Measurements from ENCODE around the gene HIP1.

DNA sequence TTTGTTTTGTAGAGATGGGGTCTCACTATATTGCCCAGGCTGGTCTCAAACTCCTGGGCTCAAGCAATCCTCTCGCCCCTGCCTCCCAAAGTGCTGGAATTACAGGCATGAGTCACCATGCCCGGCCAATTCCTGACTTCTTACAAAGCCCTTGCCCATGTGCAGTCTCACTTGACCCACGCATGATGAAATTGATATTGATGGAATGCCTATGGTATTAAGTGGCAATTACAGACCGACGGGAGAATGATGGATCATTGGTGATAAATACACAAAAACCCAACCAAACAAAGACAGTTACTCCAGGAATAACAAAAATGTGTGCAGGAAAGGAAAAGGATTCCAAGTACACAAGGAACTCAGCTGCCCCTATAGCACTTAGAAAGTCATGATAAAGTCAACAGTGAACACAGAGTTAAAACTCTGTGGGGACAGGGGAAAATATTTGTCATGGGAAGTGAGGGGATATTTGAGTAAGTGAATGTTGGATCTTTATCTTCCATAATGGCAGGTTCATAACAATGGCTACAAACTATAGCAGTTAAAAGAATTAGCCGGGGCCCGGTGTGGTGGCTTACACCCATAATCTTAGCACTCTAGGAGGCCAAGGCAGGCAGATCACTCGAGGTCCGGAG lies 21.6 kb downstream of the HIP1 start:
- TF ChIP-seq, protein P1, sequence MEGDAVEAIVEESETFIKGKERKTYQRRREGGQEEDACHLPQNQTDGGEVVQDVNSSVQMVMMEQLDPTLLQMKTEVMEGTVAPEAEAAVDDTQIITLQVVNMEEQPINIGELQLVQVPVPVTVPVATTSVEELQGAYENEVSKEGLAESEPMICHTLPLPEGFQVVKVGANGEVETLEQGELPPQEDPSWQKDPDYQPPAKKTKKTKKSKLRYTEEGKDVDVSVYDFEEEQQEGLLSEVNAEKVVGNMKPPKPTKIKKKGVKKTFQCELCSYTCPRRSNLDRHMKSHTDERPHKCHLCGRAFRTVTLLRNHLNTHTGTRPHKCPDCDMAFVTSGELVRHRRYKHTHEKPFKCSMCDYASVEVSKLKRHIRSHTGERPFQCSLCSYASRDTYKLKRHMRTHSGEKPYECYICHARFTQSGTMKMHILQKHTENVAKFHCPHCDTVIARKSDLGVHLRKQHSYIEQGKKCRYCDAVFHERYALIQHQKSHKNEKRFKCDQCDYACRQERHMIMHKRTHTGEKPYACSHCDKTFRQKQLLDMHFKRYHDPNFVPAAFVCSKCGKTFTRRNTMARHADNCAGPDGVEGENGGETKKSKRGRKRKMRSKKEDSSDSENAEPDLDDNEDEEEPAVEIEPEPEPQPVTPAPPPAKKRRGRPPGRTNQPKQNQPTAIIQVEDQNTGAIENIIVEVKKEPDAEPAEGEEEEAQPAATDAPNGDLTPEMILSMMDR (IDR thresholded peaks at IDR 0.05; ENCODE audit: low read depth, low read length), result no peak
- TF ChIP-seq, protein P2, sequence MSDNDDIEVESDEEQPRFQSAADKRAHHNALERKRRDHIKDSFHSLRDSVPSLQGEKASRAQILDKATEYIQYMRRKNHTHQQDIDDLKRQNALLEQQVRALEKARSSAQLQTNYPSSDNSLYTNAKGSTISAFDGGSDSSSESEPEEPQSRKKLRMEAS (IDR thresholded peaks at IDR 0.05; ENCODE audit: low read depth, low read length), result no peak
- no peak for TF ChIP-seq POLR2A (IDR thresholded peaks at IDR 0.05; ENCODE audit: extremely low read depth, insufficient read length)
- TF ChIP-seq MYC (IDR thresholded peaks at IDR 0.05; ENCODE audit: low read depth, low read length), result no peak
